GM10248 (cell line): Measurements from ENCODE around the gene SLIT1.

ENCODE experiments used
- CTCF ChIA-PET: fragments of 300-600 bp; sonication (Branson Sonifier 250); formaldehyde crosslinking; extraction: SDS; loops from one replicate; lab custom pipeline; 2021; ENCODE audit warnings: antibody characterized with exemption; lab: Yijun Ruan, JAX
- POLR2A ChIA-PET: fragments of 350-650 bp; sonication (Branson Sonifier 250); formaldehyde crosslinking; extraction: SDS; loops from one replicate; lab custom pipeline; 2020; ENCODE audit warnings: antibody characterized with exemption; lab: Yijun Ruan, JAX
- DNase-seq: peaks from one replicate; pipeline ENCODE4 v3.0.0; 2012; ENCODE audit errors: extremely low spot score
- CTCF ChIP-seq: IDR thresholded peaks from 2 replicates; pipeline ENCODE4 v1.5.1; 2012; ENCODE audit warnings: mild to moderate bottlenecking, low read depth; ENCODE audit errors: extremely low read depth, missing control alignments, control extremely low read depth

Gene SLIT1

GRCh38 chr10:97058521-97058920 is 127.2 kb downstream of the SLIT1 start:
- no peak for DNase-seq
- POLR2A ChIA-PET: no interaction called here
- CTCF ChIA-PET: interaction anchor here (0.8 to 9.5 kb wide), 4 partner anchors 10 to 33 kb away, joined by 3 to 75 read pairs (median 18); no protein-coding TSS in a partner anchor
- no peak for TF ChIP-seq CTCF

GRCh38 chr10:97057491-97058235 is 128.1 kb downstream of the SLIT1 start:
- POLR2A ChIA-PET: no interaction called here

GRCh38 chr10:97056003-97056630 is 129.6 kb downstream of the SLIT1 start:
- ChIA-PET CTCF (interaction anchor here (1.1 to 9.5 kb wide), 6 partner anchors 10 to 154 kb away, joined by 3 to 75 read pairs (median 4); no protein-coding TSS in a partner anchor), POLR2A (no interaction called here)
- no peak for TF ChIP-seq CTCF
- DNase-seq: no peak

More at GRCh38 chr10:97057491-97058235, 128.1 kb downstream of the SLIT1 start:
- CTCF ChIA-PET: interaction anchor here (0.9 to 9.5 kb wide), 6 partner anchors 8 to 153 kb away, joined by 3 to 75 read pairs (median 4); no protein-coding TSS in a partner anchor
- no peak for TF ChIP-seq CTCF
- DNase-seq: no peak

GRCh38 chr10:97053276-97053675 is 132.5 kb downstream of the SLIT1 start:
- CTCF ChIA-PET: interaction anchor here (1.3 to 2.4 kb wide), 4 partner anchors 10 to 28 kb away, joined by 5 to 12 read pairs (median 6); no protein-coding TSS in a partner anchor
- DNase-seq: no peak

GRCh38 chr10:97050956-97051496 is 134.7 kb downstream of the SLIT1 start:
- no peak for TF ChIP-seq CTCF
- DNase-seq: no peak
- ChIA-PET CTCF (interaction anchor here (1.2 to 6.0 kb wide), 4 partner anchors 13 to 228 kb away, joined by 3 to 57 read pairs (median 4); no protein-coding TSS in a partner anchor), POLR2A (no interaction called here)

More at GRCh38 chr10:97053276-97053675, 132.5 kb downstream of the SLIT1 start:
- no peak for TF ChIP-seq CTCF
- POLR2A ChIA-PET: no interaction called here

GRCh38 chr10:97050205-97050745 is 135.5 kb downstream of the SLIT1 start:
- ChIA-PET POLR2A (no interaction called here), CTCF (interaction anchor here (1.2 to 6.0 kb wide), 5 partner anchors 13 to 229 kb away, joined by 3 to 57 read pairs (median 6); no protein-coding TSS in a partner anchor)
- peak; percentile 46 for DNase-seq
- TF ChIP-seq CTCF: no peak
